Body of pancreas (tissue), 4 donors: Measurements from ENCODE around the gene PSMD9. TPM values are rescaled to one million over a fixed set of nuclear protein-coding genes. Genes with fewer than 3 reads are reported as not detected.
"Not testable (repeated sequence)": the region's sequence is repeated elsewhere in the genome, so short reads cannot be mapped to it uniquely, and the experiment has no call there.

Experiments
- ATAC-seq: fragments of 150-250 bp; one replicate; pipeline ENCODE4 v1.9.1; 2016
- DNase-seq, 4 donors: peaks; one replicate each; pipeline ENCODE4 v3.0.0-alpha.2; 2019
- H3K27ac ChIP-seq, 4 donors: fragments of 200-600 bp; sonication (generic); 1 replicate in 3 of 4; 2 replicates in 1 of 4; pipeline versions ENCODE4 v1.5.1 to v1.6.1; 2016 to 2019; ENCODE audit warnings: mild to moderate bottlenecking in 1 of 4, mixed read lengths in 1 of 4, moderate library complexity in 1 of 4
- H3K27me3 ChIP-seq, 2 donors: fragments of 200-600 bp; sonication (generic); one replicate each; pipeline ENCODE4 v1.6.0; 2016; ENCODE audit warnings: mild to moderate bottlenecking in 1 of 2
- H3K36me3 ChIP-seq, 2 donors: fragments of 200-600 bp; sonication (generic); replicated peaks in 1 of 2; 2 replicates each; pipeline ENCODE4 v1.5.1; 2016; ENCODE audit warnings: low read depth in 2 of 2; ENCODE audit not compliant: insufficient read depth in 1 of 2
- H3K4me1 ChIP-seq: fragments of 200-600 bp; sonication (generic); one replicate; pipeline ENCODE4 v1.6.0; 2016
- H3K4me3 ChIP-seq, 2 donors: fragments of 200-600 bp; sonication (generic); 1 replicate in 1 of 2; 2 replicates in 1 of 2; pipeline ENCODE4 v1.5.1; 2016 to 2019
- H3K9me3 ChIP-seq, 3 donors: fragments of 200-600 bp; sonication (generic); 1 replicate in 2 of 3; 2 replicates in 1 of 3; pipeline ENCODE4 v1.5.1; 2016
- CTCF ChIP-seq, 7 experiments: fragments of 450-650 bp in 4 of 7; fragments of 200-600 bp in 3 of 7; sonication (generic) in 3 of 7; IDR thresholded peaks; one replicate each; pipeline ENCODE4 v1.5.1; 2016 to 2019; ENCODE audit warnings: antibody characterized with exemption in 7 of 7
- POLR2A ChIP-seq, 3 donors: fragments of 450-650 bp; IDR thresholded peaks; one replicate each; pipeline ENCODE4 v1.6.1; 2016; ENCODE audit warnings: antibody characterized with exemption in 3 of 3, mild to moderate bottlenecking in 2 of 3
- WGBS, 2 donors: methylation state at CpG; one replicate each; pipeline ENCODE4 v1.1.5; 2017; 5-methylcytosine and 5-hydroxymethylcytosine counted together
- intact Hi-C: fragments of 100-400 bp; cut with DNase I; formaldehyde crosslinking; loops from one replicate; pipeline ENCODE4 v1.15.1; 2023
- total RNA-seq, 2 donors: library from RNA; depleted of rRNA; stranded (reverse); fragments of >200 nt; gene quantifications; one replicate each; pipeline ENCODE4 v1.1.0, GENCODE V29; 2016

Gene PSMD9
- total RNA-seq, 2 donors from 2014 or later: 23.1 to 42.3 TPM

DNA sequence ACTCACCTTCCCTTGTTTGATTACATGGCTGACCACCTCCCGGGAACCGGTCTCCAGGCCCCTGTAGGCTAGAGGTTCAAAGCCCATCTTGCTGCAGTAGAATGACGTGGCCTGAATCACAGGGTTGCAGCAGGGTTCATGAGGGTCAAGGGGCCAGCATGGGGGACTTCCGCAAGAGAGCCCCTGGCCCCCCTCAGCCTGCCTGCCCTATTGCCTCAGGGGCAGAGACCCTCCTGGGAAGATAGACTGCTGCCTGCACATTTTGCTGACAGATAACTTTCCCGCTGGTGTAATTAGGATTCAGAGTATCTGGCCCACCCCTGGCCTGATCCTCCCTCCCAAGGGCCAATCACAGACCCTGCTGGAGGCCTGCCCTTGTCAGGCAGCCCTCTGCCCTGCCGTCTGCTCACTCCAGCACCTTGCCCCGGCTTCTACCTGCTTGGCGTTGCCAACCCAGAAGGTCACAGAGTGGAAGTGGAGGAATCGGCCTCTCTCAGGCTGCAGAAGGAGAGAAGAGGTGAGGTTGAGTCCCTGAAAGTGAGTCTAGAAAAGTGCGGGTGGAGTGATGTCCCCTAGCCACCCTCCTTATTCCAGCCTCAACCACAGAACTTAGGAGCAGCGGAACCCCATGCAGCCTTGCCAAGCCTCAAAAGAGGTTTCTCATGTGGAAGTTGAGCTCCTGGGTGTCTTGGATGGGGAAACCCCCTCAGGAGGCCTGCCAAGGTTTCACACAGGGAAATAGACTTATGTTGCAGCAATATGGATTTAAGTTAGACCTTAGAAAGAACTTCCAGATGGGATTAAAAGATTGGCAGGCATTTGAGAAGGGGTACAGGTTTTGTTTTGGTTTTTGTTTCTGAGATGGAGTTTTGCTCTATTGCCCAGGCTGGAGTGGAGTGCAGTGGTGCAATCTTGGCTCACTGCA lies 31.0 kb upstream of the PSMD9 start:
- intact Hi-C loops: no loop called here
- H3K27ac ChIP-seq: peak overlapping the region; percentile 82 to 91 (median 86)
- no peaks in the 10 kb centered on the region for H3K27me3 ChIP-seq
- H3K36me3 ChIP-seq: no peaks in the 10 kb centered on the region
- ATAC-seq: no peak
- no peaks in the 10 kb centered on the region for H3K9me3 ChIP-seq
- no peak overlapping the region for H3K4me3 ChIP-seq
- peaks cover 41% of the 10 kb centered on the region for H3K4me1 ChIP-seq
- WGBS, 2 donors: 65 to 70% methylated on average over 8 to 9 of the region's 11 CpGs
- no peak for DNase-seq
- TF ChIP-seq POLR2A (IDR thresholded peaks at IDR 0.05) (no peak), CTCF (IDR thresholded peaks at IDR 0.05) (no peak)

DNA sequence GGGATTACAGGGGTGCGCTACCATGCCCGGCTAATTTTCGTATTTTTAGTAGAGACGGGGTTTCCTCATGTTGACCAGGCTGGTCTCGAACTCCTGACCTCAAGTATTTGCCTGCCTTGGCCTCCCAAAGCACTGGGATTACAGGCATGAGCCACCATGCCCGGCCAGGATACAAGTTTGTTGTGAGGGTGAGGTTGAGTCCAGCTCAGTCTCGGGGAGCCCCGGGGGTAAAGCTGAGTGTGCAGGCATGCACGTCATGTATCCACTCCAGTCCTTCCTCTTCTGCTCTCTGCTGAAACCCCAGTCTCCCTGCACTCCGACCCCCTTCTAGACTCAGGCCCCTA lies 30.3 kb upstream of the PSMD9 start:
- whole genome bisulfite sequencing, 2 donors: 83% methylated on average over 9 to 10 of the region's 10 CpGs
- H3K4me3 ChIP-seq: no peak overlapping the region
- H3K4me1 ChIP-seq: peaks cover 48% of the 10 kb centered on the region
- no peaks in the 10 kb centered on the region for H3K36me3 ChIP-seq
- no peaks in the 10 kb centered on the region for H3K27me3 ChIP-seq
- H3K9me3 ChIP-seq: no peaks in the 10 kb centered on the region
- TF ChIP-seq POLR2A (IDR thresholded peaks at IDR 0.05) (no peak), CTCF (IDR thresholded peaks at IDR 0.05) (no peak)
- no peak for ATAC-seq
- H3K27ac ChIP-seq: peak overlapping the region; percentile 82 to 91 (median 86)
- no peak for DNase-seq
- intact Hi-C loops: no loop called here

DNA sequence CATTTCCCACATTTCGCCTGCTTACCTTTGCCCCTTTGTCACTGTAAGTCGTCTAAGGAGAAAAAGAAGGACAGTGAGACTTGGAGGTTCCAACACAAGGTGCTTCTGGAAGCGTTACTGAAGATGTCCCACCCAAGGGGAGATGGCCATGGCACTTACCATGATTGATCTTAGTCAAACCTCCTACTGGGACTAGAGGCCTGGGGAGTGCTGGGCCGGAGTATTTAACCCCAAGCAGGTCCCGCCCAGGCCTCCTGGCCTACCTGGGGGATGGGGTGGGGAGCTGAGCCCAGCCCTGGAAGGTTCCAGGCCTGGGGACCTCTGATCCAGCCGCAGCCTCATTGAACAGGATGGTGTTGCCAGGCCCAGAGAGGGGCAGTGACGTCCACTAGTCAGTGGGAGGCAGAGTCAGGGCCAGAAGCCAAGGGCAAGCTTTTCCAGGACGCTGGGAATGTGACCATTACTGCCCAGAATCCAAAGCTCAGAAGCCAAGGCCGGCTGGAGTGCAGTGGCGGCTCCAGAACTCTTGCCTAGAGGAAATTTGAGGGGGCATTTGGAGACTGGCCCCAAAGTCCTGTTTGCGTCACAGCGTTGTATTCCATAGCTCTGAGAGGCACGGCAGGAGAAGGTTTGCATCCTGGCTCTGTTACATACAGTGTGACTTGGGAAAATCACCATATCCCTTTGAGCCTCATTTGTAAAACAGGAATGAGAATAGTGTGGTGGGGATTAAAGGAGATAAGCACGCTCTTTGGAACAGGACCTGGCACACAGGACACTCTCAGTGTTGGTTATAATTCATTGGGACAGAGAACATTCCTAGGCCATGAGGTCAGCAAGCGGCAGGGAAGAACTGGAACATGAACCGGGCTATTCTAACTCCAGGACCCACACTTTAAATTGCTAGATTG lies 29.7 kb upstream of the PSMD9 start, which contains the start of gene HPD:
HPD (minus strand) TSS at position 198 of the 911 bp plus-strand sequence; CDS start at position 162, 36 bp downstream.
- Histone ChIP-seq H3K27ac (peak within 1 kb of the TSS; percentile 82 to 91 (median 86)), H3K36me3 (no peaks in the 10 kb centered on the region), H3K9me3 (no peaks in the 10 kb centered on the region), H3K4me1 (peaks cover 50% of the 10 kb centered on the region), H3K27me3 (no peaks in the 10 kb centered on the region), H3K4me3 (no peak within 1 kb of the TSS)
- intact Hi-C loops: no loop called here
- ATAC-seq: peak; percentile 83
- peak; percentile 65 to 85 (median 80) for DNase-seq
- TF ChIP-seq CTCF (IDR thresholded peaks at IDR 0.05) (peak in 1 of 7 experiments; percentile 1), POLR2A (IDR thresholded peaks at IDR 0.05) (peak in 1 of 3 donors; percentile 26)
- 49 to 50% methylated on average over 13 to 16 of the region's 16 CpGs for WGBS, 2 donors

- DNase-seq: peak in 3 of 4 donors; percentile 13 to 49 (median 44)
- Histone ChIP-seq H3K4me1 (peaks cover 50% of the 10 kb centered on the region), H3K36me3 (no peaks in the 10 kb centered on the region), H3K9me3 (no peaks in the 10 kb centered on the region), H3K4me3 (no peak overlapping the region), H3K27ac (peak overlapping the region; percentile 82 to 91 (median 86)), H3K27me3 (no peaks in the 10 kb centered on the region)
- ATAC-seq: no peak
- WGBS, 2 donors: 80 to 100% methylated on average over 1 of the region's 1 CpG
- TF ChIP-seq POLR2A (IDR thresholded peaks at IDR 0.05) (no peak), CTCF (IDR thresholded peaks at IDR 0.05) (no peak)
- intact Hi-C loops: no loop called here
Observed at GRCh38 chr12:121860257-121860656, 28.3 kb upstream of the PSMD9 start.

GRCh38 chr12:121860699-121861098 lies 27.9 kb upstream of the PSMD9 start:
- H3K27ac ChIP-seq: peak overlapping the region in 3 of 4 donors; percentile 82 to 91 (median 83)
- H3K4me1 ChIP-seq: peaks cover 50% of the 10 kb centered on the region
- H3K9me3 ChIP-seq, H3K36me3 ChIP-seq, H3K4me3 ChIP-seq, H3K27me3 ChIP-seq, intact Hi-C loops, DNase-seq, ATAC-seq: not testable (repeated sequence)
- 95 to 100% methylated on average over 4 of the region's 4 CpGs for WGBS, 2 donors
